HCT116 (cell line): ENCODE results near the gene TWIST1. TPM values are rescaled to one million over a fixed set of nuclear protein-coding genes. Genes with fewer than 3 reads are reported as not detected.
A peak's percentile ranks its signal among the peaks of the same experiment; 100 is the strongest.

ENCODE experiments used
- ATAC-seq: fragments of 200-7000 bp; cut with Tn5 transposase; 2 replicates; pipeline ENCODE4 v1.9.1; 2020; ENCODE audit warnings: mild to moderate bottlenecking, moderate library complexity
- BruUV-seq: library from RNA; stranded (reverse); fragments of 400-500 nt; replicated peaks from 2 replicates; lab custom pipeline; 2021; lab: Mats Ljungman, UMichigan
- CTCF ChIA-PET: fragments of 300-600 bp; sonication (Branson Sonifier 250); formaldehyde crosslinking; loops from one replicate; lab custom pipeline; 2021; ENCODE audit warnings: antibody characterized with exemption; lab: Charles Lee
- POLR2A ChIA-PET: fragments of 300-600, 350-600 bp; sonication (Branson Sonifier 250); formaldehyde crosslinking; loops from one replicate; lab custom pipeline; 2021; ENCODE audit warnings: antibody characterized with exemption; lab: Charles Lee
- RAD21 ChIA-PET, 2 experiments: fragments of 300-600 bp; sonication (Branson Sonifier 250); formaldehyde crosslinking; loops; one replicate each; lab custom pipeline; 2023; ENCODE audit warnings: low total read pairs in 2 of 2; ENCODE audit not compliant: uncharacterized antibody in 2 of 2, unreplicated experiment in 2 of 2, low non-redundant PET in 1 of 2; lab: Charles Lee
- DNase-seq: peaks from one replicate; pipeline ENCODE4 v3.0.0-alpha.2; 2010; ENCODE audit warnings: low read depth, low spot score
- H2AFZ ChIP-seq: fragments of 200-600 bp; shearing (Covaris generic), sonication (generic); 2 replicates; pipeline ENCODE4 v1.6.1; 2017; ENCODE audit warnings: low read depth, mixed run types, mixed read lengths, antibody characterized with exemption, low read length; ENCODE audit not compliant: poor library complexity, severe bottlenecking
- H3K27ac ChIP-seq: 2 replicates; pipeline ENCODE4 v1.5.1; 2012; ENCODE audit warnings: low read depth, low read length
- H3K27me3 ChIP-seq: fragments of 200-600 bp; sonication (generic); 2 replicates; pipeline ENCODE4 v1.6.1; 2016; ENCODE audit warnings: mixed run types, low read length, mixed read lengths; ENCODE audit not compliant: insufficient read depth
- H3K36me3 ChIP-seq, 2 experiments: fragments of 200-500 bp in 1 of 2; fragments of 200-600 bp in 1 of 2; sonication (Bioruptor generic) in 1 of 2; sonication (generic) in 1 of 2; 2 replicates each; pipeline versions ENCODE4 v1.5.1 to v1.6.1; 2014 to 2016; ENCODE audit warnings: low read length in 2 of 2, inconsistent platforms in 1 of 2, mixed read lengths in 1 of 2, mixed run types in 1 of 2; ENCODE audit not compliant: insufficient read depth in 2 of 2, control insufficient read depth in 1 of 2
- H3K4me1 ChIP-seq, 2 experiments: fragments of 200-600 bp in 1 of 2; sonication (generic) in 1 of 2; 2 replicates each; pipeline versions ENCODE4 v1.5.1 to v1.6.1; 2012 to 2017; ENCODE audit warnings: low read length in 2 of 2, inconsistent platforms in 1 of 2, mild to moderate bottlenecking in 1 of 2, mixed read lengths in 1 of 2, mixed run types in 1 of 2, moderate library complexity in 1 of 2; ENCODE audit not compliant: insufficient read depth in 2 of 2, control insufficient read depth in 1 of 2
- H3K4me2 ChIP-seq: fragments of 200-600 bp; sonication (generic); 2 replicates; pipeline ENCODE4 v1.6.1; 2017; ENCODE audit warnings: mixed run types, low read length, mixed read lengths
- H3K4me3 ChIP-seq, 2 experiments: fragments of 200-600 bp in 1 of 2; sonication (generic) in 1 of 2; replicated peaks in 1 of 2; 2 replicates each; pipeline ENCODE4 v1.5.1; 2011 to 2016; ENCODE audit warnings: low read length in 2 of 2, control low read depth in 1 of 2, low read depth in 1 of 2, mild to moderate bottlenecking in 1 of 2, mixed read lengths in 1 of 2, mixed run types in 1 of 2
- H3K79me2 ChIP-seq: fragments of 200-600 bp; sonication (generic); 2 replicates; pipeline ENCODE4 v1.6.1; 2017; ENCODE audit warnings: mild to moderate bottlenecking, mixed run types, low read length, moderate library complexity, mixed read lengths; ENCODE audit not compliant: insufficient read depth
- H3K9ac ChIP-seq: fragments of 200-600 bp; sonication (generic); 2 replicates; pipeline ENCODE4 v1.6.1; 2016; ENCODE audit warnings: low read length, mixed read lengths
- H3K9me2 ChIP-seq: fragments of 200-600 bp; sonication (generic), shearing (Covaris generic); 2 replicates; pipeline ENCODE4 v1.6.1; 2017; ENCODE audit warnings: mixed run types, mild to moderate bottlenecking, moderate library complexity; ENCODE audit not compliant: insufficient read depth
- H3K9me3 ChIP-seq, 2 experiments: fragments of 200-500 bp in 1 of 2; fragments of 200-600 bp in 1 of 2; sonication (Bioruptor generic) in 1 of 2; sonication (generic) in 1 of 2; 2 replicates each; pipeline ENCODE4 v1.6.1; 2014 to 2017; ENCODE audit warnings: low read length in 2 of 2, mixed read lengths in 2 of 2, inconsistent platforms in 1 of 2, low read depth in 1 of 2, mild to moderate bottlenecking in 1 of 2, mixed run types in 1 of 2, moderate library complexity in 1 of 2; ENCODE audit not compliant: control insufficient read depth in 1 of 2, insufficient read depth in 1 of 2
- H4K20me1 ChIP-seq: fragments of 200-600 bp; sonication (generic), shearing (Covaris generic); 2 replicates; pipeline ENCODE4 v1.6.1; 2017; ENCODE audit warnings: mixed run types, mild to moderate bottlenecking, moderate library complexity; ENCODE audit not compliant: insufficient read depth
- CBX3 ChIP-seq: IDR thresholded peaks from 2 replicates; pipeline ENCODE4 v1.6.1; 2012; ENCODE audit warnings: low read depth
- EGR1 ChIP-seq: IDR thresholded peaks from 2 replicates; pipeline ENCODE4 v1.6.1; 2012; ENCODE audit warnings: low read depth
- ELF1 ChIP-seq: IDR thresholded peaks from 2 replicates; pipeline ENCODE4 v1.6.1; 2012; ENCODE audit warnings: low read depth, borderline replicate concordance
- EZH2 ChIP-seq: fragments of 200-600 bp; sonication (generic); IDR thresholded peaks from 2 replicates; pipeline ENCODE4 v1.6.1; 2017; ENCODE audit warnings: antibody characterized with exemption, mixed run types
- EZH2phosphoT487 ChIP-seq: fragments of 200-600 bp; IDR thresholded peaks from 2 replicates; pipeline ENCODE4 v1.6.1; 2018; ENCODE audit warnings: antibody characterized with exemption, borderline replicate concordance
- FOSL1 ChIP-seq: IDR thresholded peaks from 2 replicates; pipeline ENCODE4 v1.6.1; 2012; ENCODE audit warnings: low read depth
- POLR2AphosphoS5 ChIP-seq: IDR thresholded peaks from 2 replicates; pipeline ENCODE4 v1.6.1; 2011; ENCODE audit warnings: mild to moderate bottlenecking, low read depth, low read length, moderate library complexity
- RAD21 ChIP-seq: IDR thresholded peaks from 2 replicates; pipeline ENCODE4 v1.6.1; 2012; ENCODE audit warnings: low read depth, mild to moderate bottlenecking
- SRF ChIP-seq: IDR thresholded peaks from 2 replicates; pipeline ENCODE4 v1.6.1; 2012; ENCODE audit warnings: low read depth
- TCF7L2 ChIP-seq: IDR thresholded peaks from 2 replicates; pipeline ENCODE4 v1.7.0; 2011; ENCODE audit warnings: borderline replicate concordance, inconsistent platforms; ENCODE audit not compliant: insufficient read depth, insufficient read length; ENCODE audit errors: extremely low read depth
- ZBTB33 ChIP-seq: IDR thresholded peaks from 2 replicates; pipeline ENCODE4 v1.6.1; 2011; ENCODE audit warnings: mild to moderate bottlenecking, low read length, moderate library complexity; ENCODE audit not compliant: insufficient replicate concordance; ENCODE audit errors: extremely low read depth
- ZFX ChIP-seq: fragments of 450-650 bp; IDR thresholded peaks from 2 replicates; pipeline ENCODE4 v1.6.1; 2017
- ZNF274 ChIP-seq: fragments of 200-500 bp; sonication (Bioruptor generic); IDR thresholded peaks from 2 replicates; pipeline ENCODE4 v1.6.1; 2014; ENCODE audit warnings: mild to moderate bottlenecking, low read depth, low read length, inconsistent platforms
- intact Hi-C: fragments of 100-400 bp; cut with micrococcal nuclease; formaldehyde crosslinking; loops from 2 replicates; pipeline ENCODE4 v1.10.0; 2022
- total RNA-seq: library from RNA; stranded (reverse); gene quantifications from one replicate; pipeline ENCODE4 v1.2.1, GENCODE V29; 2021; ENCODE audit not compliant: unreplicated experiment
- TF ChIP-seq, protein P1 (sequence below), 3 experiments: fragments of 200-600 bp in 1 of 3; sonication (generic) in 1 of 3; IDR thresholded peaks in 2 of 3; conservative IDR thresholded peaks in 1 of 3; 2 replicates each; pipeline ENCODE4 v1.5.1; 2012 to 2017; ENCODE audit warnings: low read depth in 2 of 3, low read length in 2 of 3, antibody characterized with exemption in 1 of 3, borderline replicate concordance in 1 of 3, control low read depth in 1 of 3, mild to moderate bottlenecking in 1 of 3, mixed read lengths in 1 of 3, mixed run types in 1 of 3, moderate library complexity in 1 of 3; ENCODE audit not compliant: insufficient read depth in 1 of 3

TWIST1 gene
- total RNA-seq, 1 experiment from 2014 or later = 0.86 TPM

DNA sequence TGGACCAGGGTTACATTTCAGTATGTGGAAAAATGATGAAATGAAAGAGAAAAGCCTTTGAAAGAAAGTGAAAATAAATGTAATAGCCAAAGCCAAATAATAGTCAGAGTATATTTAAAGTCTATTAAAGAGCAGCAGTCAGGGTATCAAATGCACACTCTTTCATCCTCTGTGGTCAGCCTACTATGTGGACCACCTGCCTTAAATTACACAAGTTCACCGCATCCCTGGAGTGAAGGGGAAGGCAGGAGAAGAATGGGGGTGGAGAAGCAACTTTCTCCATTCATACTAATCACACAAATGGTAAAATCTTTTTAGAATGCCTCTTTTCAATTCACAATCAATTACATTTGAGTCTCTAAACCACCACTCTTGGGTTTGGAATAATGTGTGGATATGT lies 16.0 kb downstream of the TWIST1 start:
- ChIA-PET POLR2A (no interaction called here), RAD21 (no interaction called here), CTCF (interaction anchor here (1.3 kb wide), 1 partner anchor 31 kb away, joined by 3 read pairs; no protein-coding TSS in a partner anchor)
- no peak overlapping the region for H3K9ac ChIP-seq
- no peaks in the 10 kb centered on the region for H3K27me3 ChIP-seq
- H3K27ac ChIP-seq = no peak overlapping the region
- peak overlapping the region; percentile 56 for H3K4me2 ChIP-seq
- H3K9me3 ChIP-seq = no peaks in the 10 kb centered on the region
- H3K36me3 ChIP-seq = no peaks in the 10 kb centered on the region
- no peaks in the 10 kb centered on the region for H3K79me2 ChIP-seq
- no TSS peak for BruUV-seq
- peak overlapping the region; percentile 30 to 32; a peak in 3 of 4 replicates for H3K4me3 ChIP-seq
- H3K4me1 ChIP-seq = peaks cover 6 to 21% of the 10 kb centered on the region in 2 experiments; a peak in 3 of 4 replicates
- intact Hi-C loops = no loop called here
- peak overlapping the region; percentile 96 for H2AFZ ChIP-seq
- ATAC-seq = no peak
- H3K9me2 ChIP-seq = no peaks in the 10 kb centered on the region
- no peak for DNase-seq
- no peak for TF ChIP-seq EGR1
- no peak for TF ChIP-seq TCF7L2
- TF ChIP-seq EZH2 = no peak
- TF ChIP-seq, protein P1, sequence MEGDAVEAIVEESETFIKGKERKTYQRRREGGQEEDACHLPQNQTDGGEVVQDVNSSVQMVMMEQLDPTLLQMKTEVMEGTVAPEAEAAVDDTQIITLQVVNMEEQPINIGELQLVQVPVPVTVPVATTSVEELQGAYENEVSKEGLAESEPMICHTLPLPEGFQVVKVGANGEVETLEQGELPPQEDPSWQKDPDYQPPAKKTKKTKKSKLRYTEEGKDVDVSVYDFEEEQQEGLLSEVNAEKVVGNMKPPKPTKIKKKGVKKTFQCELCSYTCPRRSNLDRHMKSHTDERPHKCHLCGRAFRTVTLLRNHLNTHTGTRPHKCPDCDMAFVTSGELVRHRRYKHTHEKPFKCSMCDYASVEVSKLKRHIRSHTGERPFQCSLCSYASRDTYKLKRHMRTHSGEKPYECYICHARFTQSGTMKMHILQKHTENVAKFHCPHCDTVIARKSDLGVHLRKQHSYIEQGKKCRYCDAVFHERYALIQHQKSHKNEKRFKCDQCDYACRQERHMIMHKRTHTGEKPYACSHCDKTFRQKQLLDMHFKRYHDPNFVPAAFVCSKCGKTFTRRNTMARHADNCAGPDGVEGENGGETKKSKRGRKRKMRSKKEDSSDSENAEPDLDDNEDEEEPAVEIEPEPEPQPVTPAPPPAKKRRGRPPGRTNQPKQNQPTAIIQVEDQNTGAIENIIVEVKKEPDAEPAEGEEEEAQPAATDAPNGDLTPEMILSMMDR (IDR thresholded peaks at IDR 0.05 in 2 of 3, conservative IDR thresholded peaks at IDR 0.05 in 1 of 3; ENCODE audit: borderline replicate concordance in 1 of 3, insufficient read depth in 1 of 3, low read depth in 2 of 3, low read length in 2 of 3) = no peak
- no peak for TF ChIP-seq ZFX
- no peak for TF ChIP-seq CBX3
- TF ChIP-seq ELF1 = no peak
- no peak for TF ChIP-seq POLR2AphosphoS5
- no peak for TF ChIP-seq RAD21
- TF ChIP-seq FOSL1 = no peak
- no peak for TF ChIP-seq SRF
- TF ChIP-seq ZBTB33 = no peak
- no peak for TF ChIP-seq EZH2phosphoT487
- TF ChIP-seq ZNF274 = no peak
- no peaks in the 10 kb centered on the region for H4K20me1 ChIP-seq
